ENCODE results near the gene CEP152.

DNA sequence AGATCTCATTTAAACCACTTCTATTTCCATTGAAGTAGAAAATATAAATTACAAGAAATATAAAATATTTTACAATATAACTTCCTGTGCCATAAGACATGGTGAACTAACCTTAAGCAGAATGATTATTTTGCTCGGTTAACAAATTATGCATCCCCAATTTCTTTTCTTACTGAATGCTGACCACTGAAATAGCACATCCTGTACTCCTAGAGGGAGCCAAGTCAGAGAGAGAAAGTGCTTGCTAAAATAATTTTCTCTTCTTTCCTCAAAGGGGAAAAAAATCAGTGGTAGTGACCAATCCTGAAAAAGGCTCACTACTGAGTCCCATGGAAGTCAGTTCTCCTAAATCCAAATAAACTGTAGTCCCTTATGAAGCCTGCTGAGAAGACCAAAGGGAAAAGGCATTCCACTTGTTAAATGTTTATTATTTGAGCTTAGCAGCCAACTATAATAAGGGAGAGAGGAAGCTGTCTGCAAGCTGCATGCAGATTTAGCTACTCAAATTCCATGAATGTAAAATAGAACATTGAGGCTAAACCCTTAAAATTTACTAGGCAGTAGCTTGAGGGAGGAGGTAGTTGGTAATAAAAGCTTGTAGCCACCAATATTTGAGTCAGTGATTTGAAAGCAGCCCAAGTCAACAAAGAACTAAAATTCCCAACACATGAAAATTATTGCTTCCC, 33.1 kb downstream of the CEP152 start:
- TF ChIP-seq POLR2A (IDR thresholded peaks at IDR 0.05) = no peak
- TF ChIP-seq, protein P1, sequence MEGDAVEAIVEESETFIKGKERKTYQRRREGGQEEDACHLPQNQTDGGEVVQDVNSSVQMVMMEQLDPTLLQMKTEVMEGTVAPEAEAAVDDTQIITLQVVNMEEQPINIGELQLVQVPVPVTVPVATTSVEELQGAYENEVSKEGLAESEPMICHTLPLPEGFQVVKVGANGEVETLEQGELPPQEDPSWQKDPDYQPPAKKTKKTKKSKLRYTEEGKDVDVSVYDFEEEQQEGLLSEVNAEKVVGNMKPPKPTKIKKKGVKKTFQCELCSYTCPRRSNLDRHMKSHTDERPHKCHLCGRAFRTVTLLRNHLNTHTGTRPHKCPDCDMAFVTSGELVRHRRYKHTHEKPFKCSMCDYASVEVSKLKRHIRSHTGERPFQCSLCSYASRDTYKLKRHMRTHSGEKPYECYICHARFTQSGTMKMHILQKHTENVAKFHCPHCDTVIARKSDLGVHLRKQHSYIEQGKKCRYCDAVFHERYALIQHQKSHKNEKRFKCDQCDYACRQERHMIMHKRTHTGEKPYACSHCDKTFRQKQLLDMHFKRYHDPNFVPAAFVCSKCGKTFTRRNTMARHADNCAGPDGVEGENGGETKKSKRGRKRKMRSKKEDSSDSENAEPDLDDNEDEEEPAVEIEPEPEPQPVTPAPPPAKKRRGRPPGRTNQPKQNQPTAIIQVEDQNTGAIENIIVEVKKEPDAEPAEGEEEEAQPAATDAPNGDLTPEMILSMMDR (IDR thresholded peaks at IDR 0.05) = no peak
